ENCODE results near the gene CAST. TPM values are rescaled to one million over a fixed set of nuclear protein-coding genes. Genes with fewer than 3 reads are reported as not detected.

The CAST gene
- total and polyA plus RNA-seq, 3 donors from 2014 or later, result 195 to 260 (median 241) TPM

- no peak for DNase-seq
- intact Hi-C loops (cut with DNase I; ENCODE audit: low total_unique reads), result loop anchor here (5.0 kb wide), 1 partner anchor 1963 kb away; the partner anchor contains the start of gene RGMB
- no peaks in the 10 kb centered on the region for H3K27me3 ChIP-seq
- H3K27ac ChIP-seq, result peak overlapping the region in 1 of 2 donors; percentile 99
- TF ChIP-seq POLR2A (IDR thresholded peaks at IDR 0.05), result no peak
- TF ChIP-seq, protein P1, sequence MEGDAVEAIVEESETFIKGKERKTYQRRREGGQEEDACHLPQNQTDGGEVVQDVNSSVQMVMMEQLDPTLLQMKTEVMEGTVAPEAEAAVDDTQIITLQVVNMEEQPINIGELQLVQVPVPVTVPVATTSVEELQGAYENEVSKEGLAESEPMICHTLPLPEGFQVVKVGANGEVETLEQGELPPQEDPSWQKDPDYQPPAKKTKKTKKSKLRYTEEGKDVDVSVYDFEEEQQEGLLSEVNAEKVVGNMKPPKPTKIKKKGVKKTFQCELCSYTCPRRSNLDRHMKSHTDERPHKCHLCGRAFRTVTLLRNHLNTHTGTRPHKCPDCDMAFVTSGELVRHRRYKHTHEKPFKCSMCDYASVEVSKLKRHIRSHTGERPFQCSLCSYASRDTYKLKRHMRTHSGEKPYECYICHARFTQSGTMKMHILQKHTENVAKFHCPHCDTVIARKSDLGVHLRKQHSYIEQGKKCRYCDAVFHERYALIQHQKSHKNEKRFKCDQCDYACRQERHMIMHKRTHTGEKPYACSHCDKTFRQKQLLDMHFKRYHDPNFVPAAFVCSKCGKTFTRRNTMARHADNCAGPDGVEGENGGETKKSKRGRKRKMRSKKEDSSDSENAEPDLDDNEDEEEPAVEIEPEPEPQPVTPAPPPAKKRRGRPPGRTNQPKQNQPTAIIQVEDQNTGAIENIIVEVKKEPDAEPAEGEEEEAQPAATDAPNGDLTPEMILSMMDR (IDR thresholded peaks at IDR 0.05), result no peak
- no peaks in the 10 kb centered on the region for H3K9me3 ChIP-seq
- peak overlapping the region; percentile 92 to 93 for H3K4me3 ChIP-seq
- WGBS, 2 donors, result 46 to 56% methylated on average over 8 of the region's 8 CpGs
- peaks cover 8% of the 10 kb centered on the region for H3K4me1 ChIP-seq
- no peaks in the 10 kb centered on the region for H3K36me3 ChIP-seq (ENCODE audit: low read depth, missing control alignments)
These were observed 146.8 kb downstream of the CAST start for GRCh38 chr5:96808868-96809558.

DNA sequence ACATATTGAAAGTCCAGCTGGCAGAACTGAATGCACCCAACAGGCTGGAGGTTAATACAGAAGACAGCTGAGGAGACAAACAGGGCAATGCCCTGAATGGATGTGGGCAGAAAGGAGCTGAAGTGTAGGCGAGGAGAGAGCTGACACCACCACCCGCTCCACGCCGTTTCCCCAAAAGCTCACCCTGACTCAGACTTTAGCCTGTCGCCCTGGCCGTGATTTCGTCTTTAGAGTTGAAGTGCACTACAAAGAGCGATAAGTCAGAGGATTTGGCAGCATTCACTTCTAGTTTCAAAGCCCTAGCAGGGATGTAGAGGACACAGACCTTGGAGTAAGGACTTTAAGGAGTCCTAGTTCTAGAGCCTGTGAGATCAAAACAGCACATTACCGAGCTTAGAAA lies 147.7 kb downstream of the CAST start:
- peak; percentile 21 for DNase-seq
- H3K27me3 ChIP-seq, result no peaks in the 10 kb centered on the region
- 62 to 63% methylated on average over 9 of the region's 9 CpGs for WGBS, 2 donors

GRCh38 chr5:96812851-96813250 lies 150.7 kb downstream of the CAST start:
- intact Hi-C loops (cut with DNase I; ENCODE audit: low total_unique reads), result no loop called here
- Histone ChIP-seq H3K27me3 (no peaks in the 10 kb centered on the region), H3K4me3 (no peak overlapping the region), H3K36me3 (ENCODE audit: low read depth, missing control alignments) (no peaks in the 10 kb centered on the region), H3K4me1 (peaks cover 8% of the 10 kb centered on the region), H3K9me3 (no peaks in the 10 kb centered on the region), H3K27ac (no peak overlapping the region)
- DNase-seq, result no peak
- no peak for TF ChIP-seq POLR2A (IDR thresholded peaks at IDR 0.05)
- TF ChIP-seq, protein P1 (IDR thresholded peaks at IDR 0.05), result no peak

More for the DNA sequence above, 147.7 kb downstream of the CAST start:
- no peaks in the 10 kb centered on the region for H3K9me3 ChIP-seq
- peaks cover 8% of the 10 kb centered on the region for H3K4me1 ChIP-seq
- H3K27ac ChIP-seq, result no peak overlapping the region
- intact Hi-C loops (cut with DNase I; ENCODE audit: low total_unique reads), result loop anchor here (5.0 kb wide), 1 partner anchor 1962 kb away; the partner anchor contains the start of gene RGMB
- no peak overlapping the region for H3K4me3 ChIP-seq
- no peak for TF ChIP-seq POLR2A (IDR thresholded peaks at IDR 0.05)
- TF ChIP-seq, protein P1 (IDR thresholded peaks at IDR 0.05), result no peak
- H3K36me3 ChIP-seq (ENCODE audit: low read depth, missing control alignments), result no peaks in the 10 kb centered on the region

GRCh38 chr5:96814041-96814440 lies 151.9 kb downstream of the CAST start:
- Histone ChIP-seq H3K27ac (no peak overlapping the region), H3K9me3 (no peaks in the 10 kb centered on the region), H3K4me3 (no peak overlapping the region), H3K27me3 (no peaks in the 10 kb centered on the region), H3K36me3 (ENCODE audit: low read depth, missing control alignments) (no peaks in the 10 kb centered on the region), H3K4me1 (peaks cover 2% of the 10 kb centered on the region)
- 89 to 90% methylated on average over 3 of the region's 3 CpGs for WGBS, 2 donors
- TF ChIP-seq, protein P1 (IDR thresholded peaks at IDR 0.05), result no peak
- no peak for TF ChIP-seq POLR2A (IDR thresholded peaks at IDR 0.05)
- no peak for DNase-seq
- intact Hi-C loops (cut with DNase I; ENCODE audit: low total_unique reads), result no loop called here
